ENCODE results near the gene CFAP43.
A peak's percentile ranks its signal among the peaks of the same experiment; 100 is the strongest.

The CFAP43 gene, protein sequence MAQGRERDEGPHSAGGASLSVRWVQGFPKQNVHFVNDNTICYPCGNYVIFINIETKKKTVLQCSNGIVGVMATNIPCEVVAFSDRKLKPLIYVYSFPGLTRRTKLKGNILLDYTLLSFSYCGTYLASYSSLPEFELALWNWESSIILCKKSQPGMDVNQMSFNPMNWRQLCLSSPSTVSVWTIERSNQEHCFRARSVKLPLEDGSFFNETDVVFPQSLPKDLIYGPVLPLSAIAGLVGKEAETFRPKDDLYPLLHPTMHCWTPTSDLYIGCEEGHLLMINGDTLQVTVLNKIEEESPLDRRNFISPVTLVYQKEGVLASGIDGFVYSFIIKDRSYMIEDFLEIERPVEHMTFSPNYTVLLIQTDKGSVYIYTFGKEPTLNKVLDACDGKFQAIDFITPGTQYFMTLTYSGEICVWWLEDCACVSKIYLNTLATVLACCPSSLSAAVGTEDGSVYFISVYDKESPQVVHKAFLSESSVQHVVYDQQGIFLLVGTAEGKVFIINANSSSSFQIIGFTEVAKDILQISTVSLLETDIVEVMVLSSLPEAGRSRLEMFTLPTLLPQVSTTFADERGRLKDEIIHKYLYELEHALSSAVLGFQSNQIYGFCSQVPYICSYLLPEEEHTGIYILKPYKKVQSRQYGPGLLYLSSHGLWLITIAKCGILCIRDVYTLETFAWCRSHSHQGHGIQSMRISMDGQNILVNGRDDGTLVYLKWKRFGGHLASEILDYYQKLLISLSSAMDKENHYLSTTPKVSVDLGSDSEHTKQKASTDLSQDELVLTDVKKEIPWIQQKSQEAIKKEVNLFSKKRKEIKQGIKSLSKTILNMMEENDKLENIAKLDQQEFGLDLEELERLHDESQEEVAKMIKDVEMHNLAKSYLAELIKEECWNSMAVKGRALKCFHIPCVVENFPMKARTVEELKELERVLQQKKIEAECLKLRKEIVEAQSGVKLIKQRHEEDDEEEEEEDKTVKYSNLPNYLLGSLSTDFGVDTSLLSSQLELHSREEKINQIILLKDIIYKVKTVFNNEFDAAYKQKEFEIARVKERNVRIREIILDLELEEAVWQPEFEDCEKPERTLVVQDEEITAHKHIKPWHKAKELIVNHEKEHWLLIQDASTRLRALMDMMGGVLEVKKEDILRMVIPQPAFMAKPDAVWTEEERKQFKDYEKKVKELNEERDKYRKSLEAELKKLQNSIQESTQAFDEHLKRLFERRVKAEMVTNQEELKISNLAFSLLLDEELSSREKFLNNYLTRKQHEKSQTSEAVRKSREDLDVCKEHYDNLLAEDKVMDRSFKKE (N-terminal part only)

DNA sequence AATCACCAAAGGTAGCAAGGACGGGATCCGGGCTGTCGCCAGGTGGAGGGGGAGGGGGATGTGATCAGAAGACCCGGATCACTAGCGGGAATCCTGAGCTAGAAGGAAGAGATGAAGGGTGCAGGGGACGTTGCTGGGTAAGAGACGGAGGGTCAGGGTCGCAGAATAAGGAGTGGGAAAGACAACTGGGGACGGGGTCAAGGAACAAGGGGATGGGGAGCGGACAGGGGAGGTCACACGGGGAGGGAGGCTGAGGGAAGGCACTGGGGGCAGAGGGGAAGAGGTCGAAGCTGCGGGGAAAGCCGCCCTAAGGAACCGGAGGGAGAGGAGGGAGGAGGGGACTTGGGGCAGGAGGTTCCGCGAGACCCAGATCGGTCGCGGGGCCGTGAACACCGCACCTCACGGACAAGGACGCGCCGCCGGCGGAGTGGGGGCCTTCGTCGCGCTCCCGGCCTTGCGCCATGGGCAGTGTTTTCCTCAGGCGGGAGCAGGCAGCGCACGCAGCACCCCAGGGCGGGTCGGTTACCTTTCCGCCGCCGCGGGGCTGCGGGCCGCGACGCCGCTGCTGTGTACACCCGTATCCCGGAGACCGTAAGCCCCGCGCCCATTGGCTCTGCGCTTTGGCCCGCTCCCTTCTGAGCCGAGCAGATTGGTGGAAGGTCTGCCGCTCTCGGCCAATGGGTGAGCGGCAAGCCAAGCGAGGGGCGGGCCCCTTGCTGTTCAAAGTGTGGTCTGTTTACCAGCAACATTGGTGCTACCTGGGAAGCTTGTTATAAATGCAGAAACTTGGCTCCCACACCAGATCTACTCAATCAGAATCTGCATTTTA, at the start of gene CFAP43:
Gene CFAP43 (minus strand): TSS at position 581 of the 829 bp plus-strand sequence. CDS start 118 bp downstream, at position 463.
- peak; percentile 95 for DNase-seq (ENCODE audit: low read depth)

DNA sequence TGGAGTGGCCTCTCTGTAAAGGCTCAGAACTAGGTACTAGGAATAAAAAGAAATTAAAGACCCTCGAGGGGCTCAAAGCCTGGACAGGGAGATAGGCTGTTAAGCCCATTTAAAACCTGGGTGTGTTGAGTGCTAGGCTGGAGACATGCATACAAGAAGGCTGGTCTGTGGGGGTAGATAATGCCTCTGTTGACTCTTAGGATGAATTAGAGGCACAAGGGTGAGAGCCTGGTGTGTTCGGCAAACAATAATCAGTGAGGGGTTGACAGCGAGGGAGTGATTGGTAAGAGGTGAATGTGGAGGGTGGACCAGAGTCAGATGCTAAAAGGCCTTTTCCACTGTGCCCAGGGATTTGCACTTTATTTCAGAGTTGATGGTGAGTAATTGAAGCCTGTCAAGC, 49.5 kb upstream of the CFAP43 start:
- no peak for DNase-seq (ENCODE audit: low read depth)

DNA sequence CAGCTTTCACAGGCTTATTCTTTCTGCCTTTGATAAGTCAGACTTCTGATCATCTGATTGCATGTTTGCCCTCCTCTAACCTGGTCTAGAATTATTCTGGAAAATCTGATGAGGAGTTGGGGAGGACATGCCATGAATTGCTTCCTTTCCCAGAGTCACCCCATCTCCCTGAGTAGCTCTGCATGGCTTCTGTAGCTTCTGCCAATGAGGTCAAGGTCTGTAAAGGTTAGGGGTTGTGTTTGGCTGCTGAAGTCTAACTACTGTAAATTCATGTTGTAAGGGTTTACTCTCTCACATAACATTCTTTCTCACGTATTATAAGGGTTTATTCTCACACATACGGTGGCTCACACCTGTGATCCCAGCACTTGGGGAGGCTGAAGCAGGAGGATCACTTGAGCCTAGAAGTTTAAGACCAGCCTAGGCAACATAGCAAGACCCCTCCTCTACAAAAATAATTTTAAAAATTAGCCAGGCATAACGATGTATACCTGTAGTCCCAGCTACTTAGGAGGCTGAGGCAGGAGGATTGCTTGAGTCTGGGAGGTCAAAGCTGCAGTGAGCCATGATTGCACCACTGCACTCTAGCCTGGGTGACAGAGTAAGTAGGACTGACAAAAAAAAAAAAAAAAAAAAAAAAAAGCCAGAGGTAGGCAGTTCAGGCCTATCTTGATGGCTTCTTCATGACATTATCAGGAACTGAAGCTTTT, 47.5 kb upstream of the CFAP43 start:
- DNase-seq (ENCODE audit: low read depth): no peak

DNA sequence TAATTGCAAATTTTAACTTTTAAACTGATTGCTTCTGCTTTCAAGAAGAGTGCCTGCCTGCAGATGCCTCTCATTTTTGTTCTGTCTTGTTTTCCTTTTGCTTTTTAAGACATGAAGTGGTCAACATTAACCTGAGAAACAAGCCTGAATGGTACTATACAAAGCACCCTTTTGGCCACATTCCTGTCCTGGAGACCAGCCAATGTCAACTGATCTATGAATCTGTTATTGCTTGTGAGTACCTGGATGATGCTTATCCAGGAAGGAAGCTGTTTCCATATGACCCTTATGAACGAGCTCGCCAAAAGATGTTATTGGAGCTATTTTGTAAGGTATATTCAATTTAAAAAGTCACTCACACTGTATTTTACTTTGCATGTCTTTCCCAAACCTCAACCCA, 45.6 kb upstream of the CFAP43 start:
- no peak for DNase-seq (ENCODE audit: low read depth)

DNA sequence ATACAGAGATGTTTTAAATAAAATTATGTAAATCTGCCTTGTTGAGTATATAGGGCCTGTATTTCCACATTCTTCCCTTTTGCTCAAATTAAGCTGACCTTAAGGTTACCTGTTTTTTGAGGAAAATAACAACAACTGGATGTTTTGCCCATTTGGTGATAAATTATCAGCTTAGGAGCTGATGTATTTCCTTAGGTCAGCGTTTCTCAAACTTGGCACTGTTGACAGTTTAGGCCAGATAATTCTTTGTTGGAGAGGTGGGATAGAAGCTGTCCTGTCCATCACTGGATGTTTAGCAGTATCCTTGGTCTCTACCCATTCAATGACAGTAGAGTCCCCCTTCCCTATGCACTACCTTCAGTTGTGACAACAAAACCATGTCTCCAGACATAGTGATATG, 44.0 kb upstream of the CFAP43 start:
- no peak for DNase-seq (ENCODE audit: low read depth)

DNA sequence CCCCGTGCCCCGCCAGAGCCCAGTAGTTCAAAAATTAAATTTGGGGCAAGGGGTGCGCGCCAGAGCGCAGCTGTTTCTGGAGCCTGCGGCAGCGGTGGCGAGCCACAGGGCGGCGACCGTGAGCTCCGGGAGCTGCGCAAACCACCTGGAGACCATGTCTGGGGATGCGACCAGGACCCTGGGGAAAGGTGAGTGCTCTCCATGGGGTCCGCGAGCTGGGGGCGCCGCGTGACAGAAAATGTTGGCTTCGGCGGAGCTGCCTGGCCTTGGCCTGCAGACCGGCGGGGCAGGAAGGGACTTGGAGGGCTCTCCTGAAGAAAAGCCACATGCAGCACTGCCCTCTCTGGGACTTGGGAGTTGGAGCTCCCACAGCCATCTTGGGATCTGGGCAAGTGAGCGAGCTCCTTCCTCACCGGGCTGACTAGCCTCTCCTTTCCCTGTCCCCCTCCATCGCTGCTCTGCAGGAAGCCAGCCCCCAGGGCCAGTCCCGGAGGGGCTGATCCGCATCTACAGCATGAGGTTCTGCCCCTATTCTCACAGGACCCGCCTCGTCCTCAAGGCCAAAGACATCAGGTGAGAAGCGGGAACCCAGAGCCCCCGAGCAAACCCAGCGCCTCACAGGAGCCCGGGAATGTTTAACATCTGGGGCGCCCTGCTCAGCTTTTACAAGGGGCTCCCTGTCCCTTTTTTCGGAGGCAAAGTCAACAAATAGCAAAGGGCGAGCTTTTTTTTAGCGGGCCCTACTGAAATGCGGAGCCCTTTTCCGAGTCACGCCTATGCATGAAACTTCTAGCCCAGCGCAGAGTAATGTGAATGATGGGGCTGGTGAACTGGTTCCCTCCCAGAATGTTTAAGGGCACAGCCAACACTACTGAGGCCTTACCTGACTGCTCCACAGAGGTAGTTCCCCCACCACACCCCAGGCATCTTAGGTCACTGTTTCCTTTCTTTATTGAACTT, 42.9 kb upstream of the CFAP43 start:
- peak; percentile 36 for DNase-seq (ENCODE audit: low read depth)

DNA sequence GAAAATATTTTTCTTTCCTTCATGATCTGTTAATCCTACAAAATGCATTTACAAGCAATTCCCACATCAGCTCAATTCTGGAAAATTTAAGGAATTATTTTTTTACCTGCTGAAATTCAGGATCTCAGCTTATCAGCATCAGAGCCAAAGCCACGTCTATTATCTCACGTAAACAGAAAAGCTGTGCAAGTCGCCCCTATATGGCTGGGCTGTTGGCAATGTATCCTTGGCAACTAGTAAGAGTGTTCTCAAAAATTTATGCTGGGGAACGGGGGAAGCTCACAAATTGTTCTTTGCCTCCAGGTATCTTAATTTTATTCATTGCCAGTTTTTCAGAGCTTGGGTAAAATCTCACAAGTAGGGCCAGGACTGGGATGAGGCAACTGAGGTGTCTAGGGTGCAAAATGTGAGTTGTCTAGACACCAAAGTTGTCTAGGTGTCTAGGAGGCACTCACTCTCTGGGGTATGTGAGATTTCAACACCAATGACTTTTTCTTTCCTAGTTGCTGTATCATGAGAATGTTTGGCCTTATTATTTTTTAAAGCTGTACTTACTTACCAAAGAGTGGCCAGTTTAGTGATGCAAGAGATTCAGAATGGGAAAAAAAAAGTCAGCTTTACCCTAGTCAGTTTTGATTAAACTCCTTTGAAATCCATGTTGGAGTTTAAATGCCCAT, 41.9 kb upstream of the CFAP43 start:
- DNase-seq (ENCODE audit: low read depth): peak; percentile 62

DNA sequence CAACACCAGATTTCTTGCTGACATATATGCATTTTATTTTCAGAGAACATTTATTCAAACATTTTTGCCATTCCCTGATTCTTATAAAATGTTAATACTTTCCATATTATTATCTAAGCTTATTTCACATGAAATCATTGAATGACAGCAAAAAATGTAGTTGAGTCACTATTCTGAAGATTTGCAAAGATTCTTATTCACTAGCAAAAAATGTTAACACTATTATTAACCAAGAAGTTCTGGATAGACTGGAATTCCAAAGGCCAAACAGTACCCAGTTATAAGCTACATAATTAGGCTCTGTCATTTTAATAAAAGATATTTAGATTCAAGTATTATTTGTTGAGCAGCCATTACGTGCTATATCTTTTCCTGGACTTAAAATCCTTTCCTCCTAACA, 41.1 kb upstream of the CFAP43 start:
- peak; percentile 81 for DNase-seq (ENCODE audit: low read depth)

DNA sequence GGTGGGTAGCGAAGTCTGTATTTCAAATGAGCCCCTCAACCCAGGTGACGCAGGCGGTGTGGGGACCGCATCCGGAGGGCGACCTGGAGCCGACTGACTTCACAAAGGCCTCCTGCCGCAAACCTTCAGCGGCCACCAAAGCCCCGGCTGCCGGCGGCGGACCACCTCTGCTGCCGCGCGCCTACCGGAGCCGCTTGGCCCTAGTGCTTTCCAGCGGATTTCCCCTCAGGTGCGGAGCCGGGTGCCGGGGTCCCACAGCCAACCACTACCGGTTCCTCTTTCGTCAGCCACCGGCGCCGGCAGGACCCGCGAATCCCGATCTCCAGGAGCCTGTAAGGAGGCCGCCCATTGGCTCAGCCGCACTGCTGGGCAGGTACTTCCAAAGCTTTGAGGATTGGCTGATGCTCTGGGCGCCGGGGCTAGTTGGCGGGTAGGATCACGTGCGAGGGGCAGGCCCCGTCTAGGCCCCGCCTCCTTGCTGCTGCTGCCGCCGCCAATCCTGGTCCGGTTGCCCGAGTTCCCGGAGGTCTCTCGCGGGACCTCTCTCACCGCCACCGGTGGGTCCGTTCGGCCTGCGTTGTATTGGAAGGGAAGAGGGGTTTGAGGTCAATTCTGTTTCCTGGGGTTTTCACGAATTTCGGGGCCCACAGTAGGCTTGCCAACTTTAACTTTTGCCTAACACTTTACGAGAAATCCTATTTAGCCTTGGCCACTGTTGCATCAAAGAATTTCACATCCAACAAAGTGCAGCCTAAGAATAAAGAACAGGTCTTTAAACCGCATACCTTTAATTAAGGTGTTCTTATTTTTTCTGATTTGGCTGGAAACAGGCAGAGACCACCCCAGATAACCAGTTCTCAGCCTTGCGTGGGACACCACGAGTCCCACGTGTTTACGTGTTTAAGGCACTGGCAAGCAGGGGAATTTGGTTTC, 36.8 kb upstream of the CFAP43 start, which contains the start of gene GSTO2:
Gene GSTO2 (plus strand): TSS at position 472 of the 933 bp plus-strand sequence. CDS start 5,732 bp downstream, outside the sequence.
- peak; percentile 71 for DNase-seq (ENCODE audit: low read depth)

DNA sequence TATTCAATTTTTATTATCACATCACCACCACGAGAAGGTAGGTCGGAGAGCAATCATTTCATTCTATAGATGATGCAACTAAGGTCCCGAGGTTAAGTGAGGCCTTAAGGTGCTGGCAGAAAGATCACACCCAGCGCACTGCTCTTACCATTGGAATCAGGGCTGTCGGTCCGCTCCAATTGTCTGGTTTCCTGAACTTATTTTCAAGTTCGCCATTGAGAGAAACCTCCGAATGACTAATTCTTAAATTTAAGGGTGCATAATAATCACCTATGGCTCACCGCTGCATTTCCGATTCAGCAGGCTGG, 36.2 kb upstream of the CFAP43 start:
- no peak for DNase-seq (ENCODE audit: low read depth)

DNA sequence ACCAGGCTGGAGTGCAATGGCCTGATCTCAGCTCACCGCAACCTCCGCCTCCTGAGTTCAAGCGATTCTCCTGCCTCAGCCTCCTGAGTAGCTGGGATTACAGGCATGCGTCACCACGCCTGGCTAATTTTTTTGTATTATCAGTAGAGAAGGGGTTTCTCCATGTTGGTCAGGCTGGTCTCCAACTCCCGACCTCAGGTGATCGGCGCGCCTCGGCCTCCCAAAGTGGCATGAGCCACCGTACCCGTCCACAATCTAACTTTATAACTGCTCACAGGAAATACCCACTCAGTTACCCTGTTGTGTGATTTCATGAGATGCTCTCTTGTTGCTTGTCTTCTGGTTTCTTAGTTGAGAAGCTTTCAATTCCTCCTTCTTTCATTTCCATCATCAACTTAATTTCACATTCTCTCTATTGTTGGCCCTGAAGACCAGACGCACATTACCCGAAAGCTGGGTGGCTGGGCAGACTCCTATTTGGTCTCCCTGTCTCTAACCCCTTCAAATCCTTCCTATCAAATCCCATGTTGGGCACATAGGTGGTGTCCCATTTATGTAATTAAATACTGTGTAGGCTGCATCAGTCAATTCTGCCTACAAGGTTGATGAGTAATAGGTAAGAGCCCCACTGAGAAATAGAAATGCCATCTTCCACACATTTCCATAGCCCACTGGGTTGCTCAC, 35.7 kb upstream of the CFAP43 start:
- no peak for DNase-seq (ENCODE audit: low read depth)

DNA sequence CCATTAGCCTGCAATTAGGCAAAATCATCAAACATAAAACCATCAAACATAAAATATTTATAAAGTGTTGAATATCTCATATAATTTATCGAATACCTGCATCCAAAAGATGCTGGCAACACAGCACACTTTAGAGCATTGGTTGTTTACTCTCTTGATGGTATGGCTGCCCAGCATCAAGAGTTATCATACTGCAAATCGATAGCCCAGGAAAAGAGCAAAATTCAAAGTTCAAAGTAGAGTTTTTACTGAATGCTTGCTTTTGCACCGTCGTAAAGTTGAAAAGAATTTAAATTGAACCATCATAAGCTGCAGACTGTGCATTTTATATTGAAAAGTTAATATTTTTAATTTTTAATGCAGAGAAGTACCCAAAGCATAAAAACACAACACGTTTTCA, 32.6 kb upstream of the CFAP43 start:
- DNase-seq (ENCODE audit: low read depth): no peak

DNA sequence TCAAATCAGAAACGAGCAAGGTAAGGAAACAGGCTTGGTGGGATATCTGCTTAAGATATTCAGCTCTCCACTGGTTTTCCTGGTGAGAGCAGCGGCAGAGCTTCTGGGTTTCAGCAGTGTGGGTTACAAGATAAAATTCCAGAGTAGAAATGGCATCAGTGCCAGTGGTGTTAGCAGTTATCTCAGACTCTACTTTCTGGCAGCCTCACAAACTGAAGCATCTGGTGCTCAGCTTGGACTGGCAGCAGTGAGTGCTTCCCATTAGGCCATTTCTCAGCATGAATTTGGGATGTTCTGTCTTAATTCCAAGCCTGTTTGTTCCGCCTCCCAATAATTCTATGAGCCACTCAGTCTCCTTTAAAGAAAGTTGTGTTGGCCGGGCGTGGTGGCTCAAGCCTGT, 29.9 kb upstream of the CFAP43 start:
- no peak for DNase-seq (ENCODE audit: low read depth)

DNA sequence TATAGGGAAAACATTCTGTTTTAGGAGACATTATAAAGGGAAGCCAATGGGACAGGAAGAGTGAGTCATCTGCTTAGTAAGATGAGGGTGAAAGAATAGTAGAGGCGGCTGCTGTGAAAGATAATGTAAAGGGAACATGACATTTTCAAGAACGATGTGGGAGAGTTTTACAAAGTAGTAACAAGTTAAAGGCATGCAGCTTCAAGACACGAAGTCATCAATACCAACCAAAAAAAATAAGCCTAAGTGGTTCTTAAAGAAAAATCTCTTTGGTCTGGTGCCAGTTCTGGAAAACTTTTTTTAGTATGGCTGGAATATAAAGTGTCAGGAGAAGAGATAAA, 28.6 kb upstream of the CFAP43 start:
- DNase-seq (ENCODE audit: low read depth): peak; percentile 82

DNA sequence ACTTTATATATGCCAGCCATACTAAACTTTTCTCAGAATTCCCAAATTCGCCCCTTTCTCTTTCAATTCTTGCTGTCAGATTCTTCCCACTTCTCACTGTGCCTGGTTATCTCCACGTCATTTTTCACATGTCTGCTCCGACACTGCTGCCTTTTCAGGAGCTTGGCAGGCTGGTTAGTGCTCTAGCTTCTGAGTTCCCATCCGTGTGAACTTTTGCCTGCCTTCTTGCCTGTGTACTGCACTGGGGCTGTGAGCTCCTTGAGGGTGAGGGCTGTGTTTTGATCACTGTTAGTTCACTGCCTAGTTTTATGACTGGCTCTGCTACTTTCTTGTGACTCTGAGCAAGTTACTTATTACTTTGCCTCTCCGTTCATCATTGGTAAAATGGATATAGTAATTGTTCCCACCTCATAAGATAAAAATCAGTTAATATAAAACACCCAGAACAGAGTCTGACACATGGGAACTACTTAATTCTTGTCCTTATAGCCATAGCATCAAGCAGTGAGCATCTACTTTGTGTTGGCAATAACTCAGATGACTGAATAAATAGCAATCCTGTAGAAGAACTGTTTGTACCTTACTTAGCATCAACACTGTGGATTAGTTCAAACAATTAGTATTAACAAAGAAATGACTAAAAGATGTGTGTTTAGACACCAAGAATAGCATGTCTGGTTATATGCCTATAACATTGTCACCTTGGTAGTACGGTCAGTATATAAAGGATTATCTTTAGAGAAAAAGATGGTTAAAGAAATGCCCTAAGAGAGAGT, 28.0 kb upstream of the CFAP43 start:
- peak; percentile 45 for DNase-seq (ENCODE audit: low read depth)

DNA sequence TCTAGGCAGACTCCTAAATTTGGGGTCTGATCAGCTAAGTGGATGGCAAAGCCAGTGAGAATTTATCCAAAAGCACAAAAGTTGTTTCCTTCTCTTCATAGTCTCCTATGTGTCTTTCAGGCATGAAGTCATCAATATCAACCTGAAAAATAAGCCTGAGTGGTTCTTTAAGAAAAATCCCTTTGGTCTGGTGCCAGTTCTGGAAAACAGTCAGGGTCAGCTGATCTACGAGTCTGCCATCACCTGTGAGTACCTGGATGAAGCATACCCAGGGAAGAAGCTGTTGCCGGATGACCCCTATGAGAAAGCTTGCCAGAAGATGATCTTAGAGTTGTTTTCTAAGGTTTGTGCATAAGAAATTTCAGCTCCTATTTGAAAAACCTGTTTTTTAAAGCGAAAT, 27.3 kb upstream of the CFAP43 start:
- no peak for DNase-seq (ENCODE audit: low read depth)

DNA sequence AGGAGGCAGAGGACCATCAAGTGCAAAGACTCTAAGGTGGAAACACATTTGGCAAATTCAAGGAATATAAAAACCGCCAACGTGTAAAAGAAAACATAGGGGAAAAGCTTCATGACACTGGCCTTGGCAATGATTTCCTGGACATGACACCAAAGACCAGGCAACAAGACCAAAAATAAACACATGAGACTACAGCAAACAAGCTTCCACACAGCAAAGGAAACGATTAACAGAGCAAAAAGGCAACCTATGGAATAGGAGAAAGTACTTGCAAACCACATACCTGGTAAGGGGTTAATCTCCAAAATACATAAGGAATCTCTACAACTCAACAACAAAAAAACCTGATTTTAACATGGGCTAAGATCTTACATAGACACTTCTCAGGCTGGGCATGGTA, 26.0 kb upstream of the CFAP43 start:
- no peak for DNase-seq (ENCODE audit: low read depth)

Measured in EH (cell line).